Liver (tissue), 9 donors: ENCODE results near the gene RAD50. TPM values are rescaled to one million over a fixed set of nuclear protein-coding genes. Genes with fewer than 3 reads are reported as not detected.

ENCODE experiments used
- DNase-seq: peaks from one replicate; pipeline ENCODE4 v3.0.0-alpha.2; 2017; ENCODE audit warnings: low spot score
- H3K27ac ChIP-seq, 2 donors: one replicate each; pipeline ENCODE4 v1.7.0; 2013; ENCODE audit warnings: inconsistent platforms in 2 of 2, low read length in 2 of 2, control low read depth in 1 of 2, low read depth in 1 of 2, mild to moderate bottlenecking in 1 of 2
- H3K27me3 ChIP-seq, 4 donors: one replicate each; pipeline versions ENCODE4 v1.6.1 to v1.7.0; 2013; ENCODE audit warnings: low read length in 3 of 4, inconsistent platforms in 1 of 4, mild to moderate bottlenecking in 1 of 4, moderate library complexity in 1 of 4; ENCODE audit not compliant: control insufficient read depth in 4 of 4, insufficient read depth in 4 of 4
- H3K36me3 ChIP-seq, 4 donors: one replicate each; pipeline versions ENCODE4 v1.6.1 to v1.7.0; 2013; ENCODE audit warnings: low read length in 3 of 4, mild to moderate bottlenecking in 3 of 4, low read depth in 1 of 4, moderate library complexity in 1 of 4; ENCODE audit not compliant: control insufficient read depth in 4 of 4, insufficient read depth in 3 of 4
- H3K4me1 ChIP-seq, 4 donors: one replicate each; pipeline versions ENCODE4 v1.6.1 to v1.7.0; 2013; ENCODE audit warnings: low read length in 3 of 4, mild to moderate bottlenecking in 3 of 4, moderate library complexity in 1 of 4; ENCODE audit not compliant: control insufficient read depth in 4 of 4, insufficient read depth in 4 of 4
- H3K4me3 ChIP-seq, 3 donors: one replicate each; pipeline versions ENCODE4 v1.6.1 to v1.7.0; 2013; ENCODE audit warnings: low read length in 3 of 3, control low read depth in 1 of 3, low read depth in 1 of 3, mild to moderate bottlenecking in 1 of 3
- H3K9ac ChIP-seq, 2 donors: one replicate each; pipeline ENCODE4 v1.7.0; 2013; ENCODE audit warnings: low read length in 2 of 2, mild to moderate bottlenecking in 2 of 2, moderate library complexity in 2 of 2, control low read depth in 1 of 2, low read depth in 1 of 2
- H3K9me3 ChIP-seq, 4 donors: one replicate each; pipeline versions ENCODE4 v1.6.1 to v1.7.0; 2013; ENCODE audit warnings: low read length in 3 of 4; ENCODE audit not compliant: control insufficient read depth in 4 of 4
- EGR1 ChIP-seq, 2 donors: IDR thresholded peaks; 2 replicates each; pipeline ENCODE4 v1.6.1; 2016 to 2018; ENCODE audit warnings: antibody characterized with exemption in 2 of 2, low read depth in 2 of 2
- FOXA1 ChIP-seq: IDR thresholded peaks from 2 replicates; pipeline ENCODE4 v1.6.1; 2016; ENCODE audit warnings: antibody characterized with exemption
- FOXA2 ChIP-seq: IDR thresholded peaks from 2 replicates; pipeline ENCODE4 v1.6.1; 2016; ENCODE audit warnings: antibody characterized with exemption
- GABPA ChIP-seq, 2 donors: IDR thresholded peaks in 1 of 2; conservative IDR thresholded peaks in 1 of 2; 2 replicates each; pipeline ENCODE4 v1.6.1; 2016; ENCODE audit warnings: antibody characterized with exemption in 2 of 2, mild to moderate bottlenecking in 1 of 2, moderate library complexity in 1 of 2
- HNF4A ChIP-seq, 2 donors: conservative IDR thresholded peaks; 2 replicates each; pipeline ENCODE4 v1.6.1; 2016; ENCODE audit warnings: antibody characterized with exemption in 2 of 2, mild to moderate bottlenecking in 2 of 2
- HNF4G ChIP-seq: IDR thresholded peaks from 2 replicates; pipeline ENCODE4 v1.6.1; 2016; ENCODE audit warnings: antibody characterized with exemption
- JUND ChIP-seq, 2 donors: IDR thresholded peaks; 2 replicates each; pipeline ENCODE4 v1.6.1; 2016; ENCODE audit warnings: antibody characterized with exemption in 2 of 2
- RAD21 ChIP-seq, 2 donors: IDR thresholded peaks; 2 replicates each; pipeline ENCODE4 v1.6.1; 2016; ENCODE audit warnings: antibody characterized with exemption in 2 of 2, mild to moderate bottlenecking in 2 of 2
- RXRA ChIP-seq, 2 donors: IDR thresholded peaks; 2 replicates each; pipeline ENCODE4 v1.6.1; 2017 to 2018; ENCODE audit warnings: antibody characterized with exemption in 2 of 2, mild to moderate bottlenecking in 1 of 2
- SP1 ChIP-seq: IDR thresholded peaks from 2 replicates; pipeline ENCODE4 v1.6.1; 2018; ENCODE audit warnings: antibody characterized with exemption, mild to moderate bottlenecking
- TAF1 ChIP-seq: conservative IDR thresholded peaks from 2 replicates; pipeline ENCODE4 v1.6.1; 2016; ENCODE audit warnings: antibody characterized with exemption, mild to moderate bottlenecking
- YY1 ChIP-seq: IDR thresholded peaks from 2 replicates; pipeline ENCODE4 v1.6.1; 2016; ENCODE audit warnings: antibody characterized with exemption, mild to moderate bottlenecking
- WGBS: extraction: QIAGEN DNeasy Blood & Tissue Kit; methylation state at CpG from one replicate; pipeline ENCODE4 v1.1.7; 2013; 5-methylcytosine and 5-hydroxymethylcytosine counted together
- polyA plus RNA-seq, 2 donors: library from polyadenylated mRNA; stranded (reverse) in 1 of 2; unstranded in 1 of 2; fragments of 200-250 nt in 1 of 2; fragments of >200 nt in 1 of 2; fragmentation: Nextera tagmentation in 1 of 2; extraction: Ambion mirVana in 1 of 2; gene quantifications; one replicate each; pipeline versions ENCODE4 v1.2.1 to v1.2.3, GENCODE V29; 2013 to 2015
- total RNA-seq, 2 donors: library from RNA; depleted of rRNA; stranded (reverse); fragments of >200 nt; gene quantifications; one replicate each; pipeline ENCODE4 v1.2.3, GENCODE V29; 2014
- TF ChIP-seq, protein P1 (sequence below): IDR thresholded peaks from 2 replicates; pipeline ENCODE4 v1.6.1; 2016; ENCODE audit warnings: antibody characterized with exemption
- TF ChIP-seq, protein P2 (sequence below): IDR thresholded peaks from 2 replicates; pipeline ENCODE4 v1.6.1; 2016; ENCODE audit warnings: antibody characterized with exemption
- TF ChIP-seq, protein P3 (sequence below): fragments of 150-350 bp; IDR thresholded peaks from 2 replicates; pipeline ENCODE4 v1.5.1; 2017; ENCODE audit warnings: improper control_type of control experiment, low read depth, low read length; ENCODE audit not compliant: missing input control
- donor health status: healthy.
- donor health status: healthy.
- donor health status: healthy.
- donor health status: healthy.
- donor health status: healthy.

RAD50 gene
- total and polyA plus RNA-seq, 4 donors, result 6.1 to 18.7 (median 14.9) TPM

DNA sequence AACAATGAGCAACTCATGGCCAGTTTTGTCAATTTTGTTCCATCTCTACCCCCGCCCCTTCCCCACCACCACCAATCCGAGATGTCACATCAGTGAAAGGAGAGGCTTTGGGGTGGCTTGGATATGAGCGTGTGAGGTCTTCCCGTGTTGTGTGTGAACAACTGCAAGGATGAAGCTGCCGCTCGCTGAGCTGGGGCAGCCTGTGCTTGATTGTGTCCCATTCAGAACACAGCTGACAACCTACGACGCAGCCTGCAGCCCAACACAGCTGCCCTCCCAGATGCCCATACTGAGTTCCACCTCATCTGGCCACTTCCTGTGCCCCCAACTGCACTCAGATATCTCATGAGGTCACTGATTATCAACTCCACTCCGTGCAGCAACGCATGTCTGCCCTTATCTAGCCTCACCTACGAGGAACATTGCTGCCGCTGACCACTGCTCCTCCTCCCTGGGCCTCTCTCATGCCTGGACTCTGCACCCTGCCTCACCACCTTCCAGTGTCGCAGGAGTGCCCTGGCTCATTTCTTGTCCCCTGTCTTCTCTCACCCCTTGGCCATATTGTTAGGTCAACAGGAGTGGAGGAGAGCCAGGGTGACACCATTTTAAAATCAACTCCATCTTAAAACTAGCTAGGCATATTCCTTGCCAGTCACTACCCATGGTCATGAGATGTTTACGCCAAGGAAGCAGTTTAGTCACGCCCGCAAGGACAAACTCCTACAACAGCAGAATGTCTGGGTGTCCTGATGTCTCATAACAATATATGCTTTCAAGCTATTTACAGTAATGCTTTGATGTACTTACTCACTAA lies 109.7 kb downstream of the RAD50 start:
- Histone ChIP-seq H3K27me3 (no peaks in the 10 kb centered on the region), H3K27ac (no peak overlapping the region), H3K4me1 (no peaks in the 10 kb centered on the region), H3K9me3 (no peaks in the 10 kb centered on the region), H3K9ac (no peak overlapping the region), H3K36me3 (no peaks in the 10 kb centered on the region), H3K4me3 (no peak overlapping the region)
- TF ChIP-seq RAD21 (IDR thresholded peaks at IDR 0.05), result no peak
- TF ChIP-seq EGR1 (IDR thresholded peaks at IDR 0.05; ENCODE audit: low read depth in 2 of 2), result no peak
- TF ChIP-seq, protein P1, sequence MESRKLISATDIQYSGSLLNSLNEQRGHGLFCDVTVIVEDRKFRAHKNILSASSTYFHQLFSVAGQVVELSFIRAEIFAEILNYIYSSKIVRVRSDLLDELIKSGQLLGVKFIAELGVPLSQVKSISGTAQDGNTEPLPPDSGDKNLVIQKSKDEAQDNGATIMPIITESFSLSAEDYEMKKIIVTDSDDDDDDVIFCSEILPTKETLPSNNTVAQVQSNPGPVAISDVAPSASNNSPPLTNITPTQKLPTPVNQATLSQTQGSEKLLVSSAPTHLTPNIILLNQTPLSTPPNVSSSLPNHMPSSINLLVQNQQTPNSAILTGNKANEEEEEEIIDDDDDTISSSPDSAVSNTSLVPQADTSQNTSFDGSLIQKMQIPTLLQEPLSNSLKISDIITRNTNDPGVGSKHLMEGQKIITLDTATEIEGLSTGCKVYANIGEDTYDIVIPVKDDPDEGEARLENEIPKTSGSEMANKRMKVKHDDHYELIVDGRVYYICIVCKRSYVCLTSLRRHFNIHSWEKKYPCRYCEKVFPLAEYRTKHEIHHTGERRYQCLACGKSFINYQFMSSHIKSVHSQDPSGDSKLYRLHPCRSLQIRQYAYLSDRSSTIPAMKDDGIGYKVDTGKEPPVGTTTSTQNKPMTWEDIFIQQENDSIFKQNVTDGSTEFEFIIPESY, result no peak
- no peak for TF ChIP-seq YY1
- TF ChIP-seq SP1, result no peak
- no peak for TF ChIP-seq HNF4G
- TF ChIP-seq FOXA2, result no peak
- no peak for TF ChIP-seq JUND (IDR thresholded peaks at IDR 0.05)
- DNase-seq, result no peak
- 86% methylated on average over 16 of the region's 16 CpGs for WGBS

DNA sequence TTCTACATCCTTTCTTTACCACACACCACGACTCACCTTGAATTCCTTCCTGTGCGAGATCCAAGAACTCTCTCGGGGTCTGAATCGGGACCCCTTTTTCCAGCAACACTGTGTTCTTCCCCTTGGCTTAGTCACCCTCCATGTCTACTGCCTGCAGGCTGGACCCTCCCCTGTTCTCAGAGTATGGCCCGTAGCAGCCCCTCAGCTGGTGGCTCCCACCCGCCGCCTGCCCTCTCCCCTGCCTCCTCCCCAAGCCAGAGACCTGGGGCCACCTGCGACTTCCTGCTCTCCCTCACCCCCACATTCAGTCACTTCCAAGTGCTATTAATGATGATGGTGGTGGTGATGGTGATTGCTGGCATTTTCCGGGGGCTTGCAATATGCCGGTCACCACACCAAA lies 110.5 kb downstream of the RAD50 start:
- H3K4me3 ChIP-seq, result no peak overlapping the region

More for the DNA sequence above, 110.5 kb downstream of the RAD50 start:
- Histone ChIP-seq H3K36me3 (no peaks in the 10 kb centered on the region), H3K9me3 (no peaks in the 10 kb centered on the region), H3K27ac (no peak overlapping the region), H3K27me3 (no peaks in the 10 kb centered on the region), H3K9ac (no peak overlapping the region), H3K4me1 (no peaks in the 10 kb centered on the region)
- 89% methylated on average over 10 of the region's 10 CpGs for WGBS
- DNase-seq, result no peak
- TF ChIP-seq HNF4G (no peak), FOXA2 (no peak), TAF1 (no peak), HNF4A (conservative IDR thresholded peaks at IDR 0.05) (no peak), RXRA (IDR thresholded peaks at IDR 0.05) (no peak), GABPA (IDR thresholded peaks at IDR 0.05 in 1 of 2, conservative IDR thresholded peaks at IDR 0.05 in 1 of 2) (no peak), JUND (IDR thresholded peaks at IDR 0.05) (no peak), FOXA1 (no peak), RAD21 (IDR thresholded peaks at IDR 0.05) (no peak), SP1 (no peak), YY1 (no peak), EGR1 (IDR thresholded peaks at IDR 0.05; ENCODE audit: low read depth in 2 of 2) (no peak)
- TF ChIP-seq, protein P2, sequence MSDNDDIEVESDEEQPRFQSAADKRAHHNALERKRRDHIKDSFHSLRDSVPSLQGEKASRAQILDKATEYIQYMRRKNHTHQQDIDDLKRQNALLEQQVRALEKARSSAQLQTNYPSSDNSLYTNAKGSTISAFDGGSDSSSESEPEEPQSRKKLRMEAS, result no peak
- TF ChIP-seq, protein P3, sequence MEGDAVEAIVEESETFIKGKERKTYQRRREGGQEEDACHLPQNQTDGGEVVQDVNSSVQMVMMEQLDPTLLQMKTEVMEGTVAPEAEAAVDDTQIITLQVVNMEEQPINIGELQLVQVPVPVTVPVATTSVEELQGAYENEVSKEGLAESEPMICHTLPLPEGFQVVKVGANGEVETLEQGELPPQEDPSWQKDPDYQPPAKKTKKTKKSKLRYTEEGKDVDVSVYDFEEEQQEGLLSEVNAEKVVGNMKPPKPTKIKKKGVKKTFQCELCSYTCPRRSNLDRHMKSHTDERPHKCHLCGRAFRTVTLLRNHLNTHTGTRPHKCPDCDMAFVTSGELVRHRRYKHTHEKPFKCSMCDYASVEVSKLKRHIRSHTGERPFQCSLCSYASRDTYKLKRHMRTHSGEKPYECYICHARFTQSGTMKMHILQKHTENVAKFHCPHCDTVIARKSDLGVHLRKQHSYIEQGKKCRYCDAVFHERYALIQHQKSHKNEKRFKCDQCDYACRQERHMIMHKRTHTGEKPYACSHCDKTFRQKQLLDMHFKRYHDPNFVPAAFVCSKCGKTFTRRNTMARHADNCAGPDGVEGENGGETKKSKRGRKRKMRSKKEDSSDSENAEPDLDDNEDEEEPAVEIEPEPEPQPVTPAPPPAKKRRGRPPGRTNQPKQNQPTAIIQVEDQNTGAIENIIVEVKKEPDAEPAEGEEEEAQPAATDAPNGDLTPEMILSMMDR, result no peak
- TF ChIP-seq, protein P1, result no peak
